ENCODE results near the gene SORCS3.

GRCh38 chr10:105266966-105267539 is 626.0 kb downstream of the SORCS3 start:
- TF ChIP-seq POLR2A (IDR thresholded peaks at IDR 0.05; ENCODE audit: low read depth, low read length) (no peak), SPI1 (IDR thresholded peaks at IDR 0.05; ENCODE audit: low read depth, low read length) (no peak), POLR2AphosphoS5 (IDR thresholded peaks at IDR 0.05; ENCODE audit: low read depth, low read length) (no peak), TAF1 (IDR thresholded peaks at IDR 0.05; ENCODE audit: low read depth, low read length) (no peak), POU2F2 (IDR thresholded peaks at IDR 0.05; ENCODE audit: low read depth, low read length) (no peak)
